Tibial nerve (tissue), 3 donors: ENCODE measurements around the gene LMBR1.

Experiments
- CTCF ChIP-seq, 5 experiments: fragments of 200-600 bp in 3 of 5; fragments of 450-650 bp in 2 of 5; sonication (generic) in 3 of 5; IDR thresholded peaks; one replicate each; pipeline ENCODE4 v1.5.1; 2016 to 2019; ENCODE audit warnings: antibody characterized with exemption in 5 of 5, mild to moderate bottlenecking in 3 of 5, moderate library complexity in 2 of 5
- POLR2A ChIP-seq, 2 donors: fragments of 450-650 bp; IDR thresholded peaks; one replicate each; pipeline ENCODE4 v1.6.1; 2017; ENCODE audit warnings: antibody characterized with exemption in 2 of 2, mild to moderate bottlenecking in 2 of 2, moderate library complexity in 2 of 2

GRCh38 chr7:156919132-156919713, 26.2 kb upstream of the LMBR1 start:
- TF ChIP-seq CTCF (IDR thresholded peaks at IDR 0.05), result no peak
- TF ChIP-seq POLR2A (IDR thresholded peaks at IDR 0.05), result no peak
